ENCODE data around the gene TRPV2. TPM values are rescaled to one million over a fixed set of nuclear protein-coding genes. Genes with fewer than 3 reads are reported as not detected.

The TRPV2 gene
- total RNA-seq, 3 donors from 2014 or later: 4.8 to 15.2 (median 13.3) TPM

DNA sequence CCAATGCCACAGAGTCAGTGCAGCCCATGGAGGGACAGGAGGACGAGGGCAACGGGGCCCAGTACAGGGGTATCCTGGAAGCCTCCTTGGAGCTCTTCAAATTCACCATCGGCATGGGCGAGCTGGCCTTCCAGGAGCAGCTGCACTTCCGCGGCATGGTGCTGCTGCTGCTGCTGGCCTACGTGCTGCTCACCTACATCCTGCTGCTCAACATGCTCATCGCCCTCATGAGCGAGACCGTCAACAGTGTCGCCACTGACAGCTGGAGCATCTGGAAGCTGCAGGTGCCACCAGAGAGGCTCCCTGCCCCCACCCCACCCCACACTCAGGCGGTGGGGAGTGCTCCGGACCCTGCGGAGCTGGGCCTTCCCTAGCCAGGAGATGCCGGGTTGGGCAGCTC lies 16.6 kb downstream of the TRPV2 start:
- TF ChIP-seq, protein P1, sequence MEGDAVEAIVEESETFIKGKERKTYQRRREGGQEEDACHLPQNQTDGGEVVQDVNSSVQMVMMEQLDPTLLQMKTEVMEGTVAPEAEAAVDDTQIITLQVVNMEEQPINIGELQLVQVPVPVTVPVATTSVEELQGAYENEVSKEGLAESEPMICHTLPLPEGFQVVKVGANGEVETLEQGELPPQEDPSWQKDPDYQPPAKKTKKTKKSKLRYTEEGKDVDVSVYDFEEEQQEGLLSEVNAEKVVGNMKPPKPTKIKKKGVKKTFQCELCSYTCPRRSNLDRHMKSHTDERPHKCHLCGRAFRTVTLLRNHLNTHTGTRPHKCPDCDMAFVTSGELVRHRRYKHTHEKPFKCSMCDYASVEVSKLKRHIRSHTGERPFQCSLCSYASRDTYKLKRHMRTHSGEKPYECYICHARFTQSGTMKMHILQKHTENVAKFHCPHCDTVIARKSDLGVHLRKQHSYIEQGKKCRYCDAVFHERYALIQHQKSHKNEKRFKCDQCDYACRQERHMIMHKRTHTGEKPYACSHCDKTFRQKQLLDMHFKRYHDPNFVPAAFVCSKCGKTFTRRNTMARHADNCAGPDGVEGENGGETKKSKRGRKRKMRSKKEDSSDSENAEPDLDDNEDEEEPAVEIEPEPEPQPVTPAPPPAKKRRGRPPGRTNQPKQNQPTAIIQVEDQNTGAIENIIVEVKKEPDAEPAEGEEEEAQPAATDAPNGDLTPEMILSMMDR (IDR thresholded peaks at IDR 0.05): no peak
- ATAC-seq: no peak
- DNase-seq: no peak
- intact Hi-C loops (cut with DNase I, micrococcal nuclease): no loop called here
- Histone ChIP-seq H3K36me3 (ENCODE audit: low read depth) (no peaks in the 10 kb centered on the region), H3K4me3 (no peak overlapping the region), H3K4me1 (ENCODE audit: low read depth) (no peaks in the 10 kb centered on the region), H3K9me3 (no peaks in the 10 kb centered on the region)

DNA sequence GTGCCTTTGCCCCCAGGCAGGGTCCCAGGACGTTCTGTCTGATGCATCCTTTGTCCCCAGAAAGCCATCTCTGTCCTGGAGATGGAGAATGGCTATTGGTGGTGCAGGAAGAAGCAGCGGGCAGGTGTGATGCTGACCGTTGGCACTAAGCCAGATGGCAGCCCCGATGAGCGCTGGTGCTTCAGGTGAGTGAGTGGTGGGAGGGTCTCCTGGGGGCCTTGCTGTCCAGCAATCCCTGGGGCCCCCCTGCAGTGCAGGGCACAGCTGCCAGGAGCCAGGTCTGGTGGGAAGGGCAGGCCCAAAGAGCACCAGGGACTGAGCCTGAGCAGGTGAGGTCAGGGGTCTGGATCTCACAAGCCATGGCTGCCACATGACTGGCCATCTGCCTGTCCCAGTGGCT lies 18.1 kb downstream of the TRPV2 start:
- Histone ChIP-seq H3K9me3 (no peaks in the 10 kb centered on the region), H3K36me3 (ENCODE audit: low read depth) (no peaks in the 10 kb centered on the region), H3K4me3 (no peak overlapping the region), H3K4me1 (ENCODE audit: low read depth) (peaks cover 3% of the 10 kb centered on the region)
- intact Hi-C loops (cut with DNase I, micrococcal nuclease): no loop called here
- no peak for DNase-seq
- no peak for ATAC-seq
- TF ChIP-seq, protein P1 (IDR thresholded peaks at IDR 0.05): no peak

DNA sequence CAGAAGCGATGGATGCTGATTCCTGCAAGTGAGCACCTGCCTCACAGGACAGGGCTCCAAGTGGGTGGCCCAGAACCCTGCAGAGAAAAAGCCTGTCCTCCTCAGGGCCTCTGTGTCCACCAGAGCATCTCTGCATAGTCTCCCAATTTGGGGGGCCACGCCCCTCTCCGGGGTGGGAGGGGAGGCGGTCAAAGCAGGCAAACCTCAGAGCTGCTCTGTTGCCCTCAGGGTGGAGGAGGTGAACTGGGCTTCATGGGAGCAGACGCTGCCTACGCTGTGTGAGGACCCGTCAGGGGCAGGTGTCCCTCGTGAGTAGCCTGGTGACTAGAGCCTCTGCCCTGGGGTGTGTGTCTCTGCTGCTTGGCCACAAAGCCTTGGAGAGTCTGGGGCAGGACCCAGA lies 19.3 kb downstream of the TRPV2 start:
- Histone ChIP-seq H3K4me3 (no peak overlapping the region), H3K36me3 (ENCODE audit: low read depth) (no peaks in the 10 kb centered on the region), H3K4me1 (ENCODE audit: low read depth) (peaks cover 3% of the 10 kb centered on the region), H3K9me3 (no peaks in the 10 kb centered on the region)
- TF ChIP-seq, protein P1 (IDR thresholded peaks at IDR 0.05): no peak
- ATAC-seq: no peak
- no peak for DNase-seq
- intact Hi-C loops (cut with DNase I, micrococcal nuclease): no loop called here

DNA sequence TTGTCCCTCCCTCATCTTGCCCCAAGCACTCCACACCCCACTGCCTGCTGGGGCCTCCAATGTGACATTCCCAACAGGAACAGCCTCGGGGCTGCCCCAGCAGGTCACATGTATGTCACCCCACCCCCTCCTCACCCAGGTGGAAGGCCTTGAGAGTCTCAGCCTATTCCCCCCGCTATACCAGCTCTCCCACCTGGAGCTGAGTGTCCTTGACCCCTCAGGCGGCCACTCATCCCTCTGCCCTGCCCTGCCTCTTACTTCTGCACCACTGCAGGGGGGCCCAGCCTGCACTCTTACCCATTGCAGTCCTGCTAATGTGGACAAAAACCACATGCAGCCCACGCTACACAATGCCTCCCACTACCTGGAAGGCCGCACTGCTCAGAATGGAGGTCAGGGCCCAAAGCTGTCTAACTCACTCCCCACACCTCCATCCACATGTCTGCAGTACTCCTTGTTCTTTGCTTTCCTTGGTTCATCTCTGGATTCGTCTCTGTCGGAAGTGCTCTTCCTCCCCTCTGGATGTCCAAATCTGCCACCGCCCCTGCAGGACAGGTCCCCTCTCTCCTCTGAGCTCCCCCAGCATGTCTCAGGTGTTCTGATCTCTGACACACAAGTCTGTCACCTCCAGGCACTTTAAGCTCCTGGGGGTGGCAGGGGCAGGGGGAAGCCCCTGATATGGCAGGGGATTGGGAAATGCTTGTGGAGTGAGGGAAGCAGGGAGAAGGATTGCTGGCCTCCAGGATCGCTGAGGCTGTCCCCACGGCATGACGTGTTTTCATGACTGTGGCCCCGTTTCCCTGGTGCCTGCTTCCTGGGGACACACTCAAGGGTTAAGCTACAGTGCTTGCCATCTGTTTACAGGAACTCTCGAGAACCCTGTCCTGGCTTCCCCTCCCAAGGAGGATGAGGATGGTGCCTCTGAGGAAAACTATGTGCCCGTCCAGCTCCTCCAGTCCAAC lies 20.8 kb downstream of the TRPV2 start:
- ATAC-seq: no peak
- Histone ChIP-seq H3K9me3 (no peaks in the 10 kb centered on the region), H3K36me3 (ENCODE audit: low read depth) (peaks cover under 1% of the 10 kb centered on the region), H3K4me3 (no peak overlapping the region), H3K4me1 (ENCODE audit: low read depth) (peaks cover 19% of the 10 kb centered on the region)
- intact Hi-C loops (cut with DNase I, micrococcal nuclease): no loop called here
- TF ChIP-seq, protein P1 (IDR thresholded peaks at IDR 0.05): no peak
- DNase-seq: no peak

DNA sequence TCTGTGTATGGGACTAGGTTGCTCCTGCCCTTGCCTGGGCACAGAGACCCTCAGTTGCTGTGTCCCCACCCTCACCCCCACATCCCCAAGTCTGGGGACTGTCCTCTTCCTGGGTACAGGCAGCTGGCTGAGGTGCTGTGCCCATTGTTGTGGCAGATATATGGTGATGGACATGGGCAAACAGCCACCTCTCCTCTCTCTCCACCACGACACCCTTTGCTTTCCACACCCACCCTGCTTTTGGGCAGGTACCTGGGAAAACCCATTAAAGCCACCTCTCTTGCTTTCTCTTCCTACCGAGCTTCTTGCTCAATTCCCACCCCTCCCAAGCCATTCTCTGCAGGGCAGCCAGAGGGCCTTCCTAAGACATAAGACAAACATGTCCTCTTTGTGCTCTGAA lies 21.7 kb downstream of the TRPV2 start:
- no peak for ATAC-seq
- TF ChIP-seq, protein P1 (IDR thresholded peaks at IDR 0.05): no peak
- Histone ChIP-seq H3K36me3 (ENCODE audit: low read depth) (peaks cover 5% of the 10 kb centered on the region), H3K4me1 (ENCODE audit: low read depth) (peaks cover 27% of the 10 kb centered on the region), H3K9me3 (no peaks in the 10 kb centered on the region), H3K4me3 (no peak overlapping the region)
- DNase-seq: no peak
- intact Hi-C loops (cut with DNase I, micrococcal nuclease): no loop called here

Data from mucosa of descending colon (tissue), 3 donors.